ENCODE measurements around the gene ABTB2.
A peak's percentile ranks its signal among the peaks of the same experiment; 100 is the strongest.

ABTB2 gene

GRCh38 chr11:34317666-34318065 lies 40.1 kb downstream of the ABTB2 start:
- FAIRE-seq (no peak), DNase-seq (ENCODE audit: low spot score) (no peak)

- DNase-seq (ENCODE audit: low spot score): no peak
- FAIRE-seq: no peak
Measured at GRCh38 chr11:34317036-34317360, 40.8 kb downstream of the ABTB2 start.

GRCh38 chr11:34316347-34317035 lies 41.3 kb downstream of the ABTB2 start:
- DNase-seq (ENCODE audit: low spot score): no peak
- FAIRE-seq: no peak

- no peak for FAIRE-seq
- DNase-seq (ENCODE audit: low spot score): no peak
Measured at GRCh38 chr11:34315394-34315793, 42.4 kb downstream of the ABTB2 start.

GRCh38 chr11:34314936-34315335 lies 42.9 kb downstream of the ABTB2 start:
- FAIRE-seq (no peak), DNase-seq (ENCODE audit: low spot score) (no peak)

- DNase-seq (ENCODE audit: low spot score) (no peak), FAIRE-seq (no peak)
Measured at GRCh38 chr11:34314176-34314575, 43.6 kb downstream of the ABTB2 start.

GRCh38 chr11:34313099-34313517 lies 44.7 kb downstream of the ABTB2 start:
- FAIRE-seq (no peak), DNase-seq (ENCODE audit: low spot score) (no peak)

GRCh38 chr11:34311126-34311525 lies 46.7 kb downstream of the ABTB2 start:
- no peak for DNase-seq (ENCODE audit: low spot score)
- FAIRE-seq: no peak

GRCh38 chr11:34309965-34310364 lies 47.8 kb downstream of the ABTB2 start:
- no peak for FAIRE-seq
- DNase-seq (ENCODE audit: low spot score): no peak

GRCh38 chr11:34308913-34309585 lies 48.8 kb downstream of the ABTB2 start:
- peak; percentile 59 for DNase-seq (ENCODE audit: low spot score)
- FAIRE-seq: peak; percentile 68

GRCh38 chr11:34308049-34308912 lies 49.5 kb downstream of the ABTB2 start:
- FAIRE-seq: no peak
- no peak for DNase-seq (ENCODE audit: low spot score)

GRCh38 chr11:34305780-34306179 lies 52.0 kb downstream of the ABTB2 start:
- DNase-seq (ENCODE audit: low spot score) (no peak), FAIRE-seq (no peak)

- DNase-seq (ENCODE audit: low spot score) (no peak), FAIRE-seq (no peak)
Measured at GRCh38 chr11:34305193-34305592, 52.6 kb downstream of the ABTB2 start.

GRCh38 chr11:34303028-34303570 lies 54.7 kb downstream of the ABTB2 start:
- no peak for FAIRE-seq
- peak; percentile 44 for DNase-seq (ENCODE audit: low spot score)

GRCh38 chr11:34302046-34302921 lies 55.5 kb downstream of the ABTB2 start:
- peak; percentile 98 for DNase-seq (ENCODE audit: low spot score)
- FAIRE-seq: peak; percentile 99

GRCh38 chr11:34300926-34301295 lies 56.9 kb downstream of the ABTB2 start:
- FAIRE-seq (no peak), DNase-seq (ENCODE audit: low spot score) (no peak)

- FAIRE-seq: no peak
- no peak for DNase-seq (ENCODE audit: low spot score)
Measured at GRCh38 chr11:34300026-34300925, 57.5 kb downstream of the ABTB2 start.

GRCh38 chr11:34299284-34299972 lies 58.4 kb downstream of the ABTB2 start:
- no peak for FAIRE-seq

GRCh38 chr11:34298871-34299270 lies 58.9 kb downstream of the ABTB2 start:
- DNase-seq (ENCODE audit: low spot score) (no peak), FAIRE-seq (no peak)

More at GRCh38 chr11:34299284-34299972, 58.4 kb downstream of the ABTB2 start:
- DNase-seq (ENCODE audit: low spot score): no peak
